GM21619 (cell line): ENCODE measurements around the gene TXNDC12.
A peak's percentile ranks its signal among the peaks of the same experiment; 100 is the strongest.
"Not testable (repeated sequence)": the region's sequence is repeated elsewhere in the genome, so short reads cannot be mapped to it uniquely, and the experiment has no call there.

Source experiments
- ATAC-seq: cut with Tn5 transposase; IDR thresholded peaks from one replicate; pipeline ENCODE4 v1.9.1; 2021; ENCODE audit not compliant: unreplicated experiment

The TXNDC12 gene

DNA sequence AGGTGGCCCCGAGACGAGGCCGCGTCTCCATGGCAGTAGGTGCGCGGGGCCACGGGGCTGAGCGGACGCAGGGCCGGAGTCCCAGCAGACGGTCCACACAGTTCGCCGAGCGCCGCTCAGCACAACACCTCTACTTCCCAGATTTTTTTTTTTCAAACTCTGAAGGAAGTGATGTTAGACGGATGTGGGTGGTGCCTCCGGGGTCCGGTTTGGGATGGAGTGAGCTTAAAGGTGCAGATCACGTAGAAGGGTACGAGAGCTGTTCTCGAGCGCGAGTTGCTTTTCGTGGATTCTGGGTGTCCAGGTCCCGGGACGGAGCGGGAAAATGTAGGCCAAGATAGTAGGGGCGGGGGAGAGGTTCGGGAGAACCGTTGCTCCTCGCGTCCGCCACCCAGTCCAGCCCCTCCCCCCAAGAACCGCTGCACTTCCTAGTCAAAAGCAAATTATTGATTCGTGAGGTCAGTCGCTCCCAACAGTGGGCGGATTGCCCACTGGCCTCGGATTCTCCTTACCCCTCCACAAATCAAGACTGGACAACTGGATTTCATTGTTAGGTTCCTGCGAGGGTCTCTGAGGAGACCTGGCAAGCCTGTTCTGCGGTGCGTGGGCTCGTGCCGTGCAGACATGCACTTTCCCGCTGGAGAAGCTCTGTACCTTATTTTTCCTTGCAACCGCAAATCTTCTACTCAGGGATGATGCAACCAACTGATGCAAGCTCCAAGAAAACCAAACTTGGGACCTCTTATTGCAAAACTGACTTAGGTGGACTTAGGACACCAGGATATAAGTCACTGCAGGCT is at the start of gene TXNDC12:
Gene TXNDC12 (minus strand): TSS at position 126 of the 800 bp plus-strand sequence. CDS start 95 bp downstream, at position 31.
- peak; percentile 39 for ATAC-seq

DNA sequence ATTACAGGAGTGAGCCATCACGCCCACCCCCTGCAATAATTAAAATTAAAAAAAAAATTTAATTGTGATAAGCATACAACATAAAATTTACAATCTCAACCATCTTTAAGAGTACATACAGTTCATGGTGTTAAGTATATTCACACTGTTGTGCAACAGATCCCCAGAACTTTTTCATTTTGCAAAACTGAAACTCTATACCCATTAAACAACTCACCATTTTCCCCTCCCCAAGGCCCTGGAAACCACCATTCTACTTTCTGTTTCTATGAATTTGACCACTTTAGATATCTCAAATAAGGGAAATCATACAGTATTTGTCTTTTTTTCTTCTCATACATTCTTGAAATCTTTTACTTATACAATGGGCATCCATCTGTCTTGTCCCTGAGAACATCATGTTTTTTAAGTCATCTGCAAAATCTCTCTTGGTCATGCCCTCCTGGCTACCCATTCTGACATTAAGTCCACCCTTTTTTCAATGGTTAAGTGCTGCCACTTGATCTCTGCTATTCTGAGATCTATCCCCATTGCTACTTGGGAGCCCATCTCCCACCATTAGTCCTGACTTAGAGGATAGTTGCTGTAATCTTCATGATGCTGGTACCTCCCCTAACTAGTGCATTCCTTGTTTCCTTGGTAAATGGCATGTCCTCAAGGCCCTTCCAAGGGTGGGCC is 47.5 kb upstream of the TXNDC12 start:
- ATAC-seq: peak; percentile 69

DNA sequence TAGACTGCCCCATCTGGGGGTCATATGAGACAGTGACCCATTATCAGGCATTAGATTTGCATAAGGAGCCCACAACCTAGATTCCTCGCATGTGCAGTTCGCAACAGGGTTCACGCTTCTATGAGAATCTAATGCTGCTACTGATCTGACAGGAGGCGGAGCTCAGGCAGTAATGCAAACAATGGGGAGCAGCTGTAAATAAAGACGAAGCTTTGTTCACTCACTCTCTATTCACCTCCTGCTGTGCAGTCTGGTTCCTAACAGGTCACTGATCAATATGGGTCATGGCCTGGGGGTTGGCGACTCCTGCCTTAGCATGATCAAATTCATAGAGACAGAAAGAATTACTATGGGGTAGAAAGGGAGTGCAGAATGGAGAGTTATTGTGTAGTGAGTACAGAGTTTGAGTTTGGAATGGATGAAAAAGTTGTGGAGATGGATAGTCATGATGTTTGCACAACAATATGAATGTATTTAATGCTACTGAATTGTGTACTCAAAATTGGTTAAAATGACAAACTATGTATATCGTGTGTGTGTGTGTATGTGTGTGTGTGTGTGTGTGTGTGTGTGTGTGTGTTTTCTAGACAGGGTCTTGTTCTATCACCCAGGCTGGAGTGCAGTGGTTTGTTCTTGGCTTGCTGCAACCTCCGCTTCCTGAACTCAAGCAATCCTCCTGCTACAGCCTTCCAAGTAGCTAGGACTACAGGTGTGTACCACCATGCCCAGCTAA is 43.3 kb upstream of the TXNDC12 start:
- no peak for ATAC-seq

DNA sequence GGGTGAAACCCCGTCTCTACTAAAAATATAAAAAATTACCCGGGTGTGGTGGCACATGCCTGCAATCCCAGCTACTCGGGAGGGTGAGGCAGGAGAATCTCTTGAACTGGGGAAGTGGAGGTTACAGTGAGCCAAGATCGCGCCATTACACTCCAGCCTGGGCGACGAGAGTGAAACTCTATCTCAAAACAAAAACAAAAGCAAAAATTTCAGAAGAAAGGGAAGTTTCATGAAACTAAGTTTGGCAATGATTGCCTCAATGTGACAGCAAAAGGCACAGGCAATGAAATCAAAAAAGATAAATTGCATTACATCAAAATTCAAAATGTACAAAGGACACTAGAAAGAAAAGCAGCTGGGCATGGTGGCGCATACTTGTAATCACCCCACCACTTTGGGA is 41.2 kb upstream of the TXNDC12 start:
- no peak for ATAC-seq

DNA sequence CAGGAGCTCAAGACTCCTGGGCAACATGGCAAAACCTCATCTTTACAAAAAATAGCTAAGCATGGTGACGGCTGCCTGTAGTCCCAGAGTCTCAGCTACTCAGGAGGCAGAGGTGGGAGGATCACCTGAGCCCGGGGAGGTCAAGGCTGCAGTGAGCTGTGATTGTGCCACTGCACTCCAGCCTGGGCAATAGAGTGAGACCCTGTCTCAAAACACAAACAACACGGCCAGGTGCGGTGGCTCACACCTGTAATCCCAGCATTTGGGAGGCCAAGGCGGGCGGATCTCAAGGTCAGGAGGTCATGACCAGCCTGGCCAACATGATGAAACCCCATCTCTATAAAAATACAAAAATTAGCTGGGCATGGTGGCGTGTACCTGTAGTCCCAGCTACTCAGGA is 39.3 kb upstream of the TXNDC12 start:
- not testable (repeated sequence) for ATAC-seq

DNA sequence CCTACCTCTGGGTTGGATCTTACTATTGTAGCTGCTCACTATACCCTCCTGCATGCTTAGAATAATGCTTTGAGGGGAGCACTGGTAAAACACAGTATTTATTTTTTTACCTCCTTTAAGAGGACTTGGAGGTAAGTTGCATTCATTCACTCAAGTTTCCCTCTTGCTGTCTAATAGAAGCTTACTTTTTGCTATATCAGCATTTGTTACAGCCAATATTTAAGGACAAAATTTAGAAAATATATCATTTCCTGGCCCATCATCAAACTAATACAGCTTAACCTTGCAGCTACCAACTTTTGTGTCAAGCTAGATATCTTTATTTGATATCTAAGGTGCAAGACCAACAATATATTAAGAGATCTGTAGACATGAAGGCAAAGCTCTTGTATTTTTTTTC is 32.9 kb upstream of the TXNDC12 start:
- not testable (repeated sequence) for ATAC-seq

DNA sequence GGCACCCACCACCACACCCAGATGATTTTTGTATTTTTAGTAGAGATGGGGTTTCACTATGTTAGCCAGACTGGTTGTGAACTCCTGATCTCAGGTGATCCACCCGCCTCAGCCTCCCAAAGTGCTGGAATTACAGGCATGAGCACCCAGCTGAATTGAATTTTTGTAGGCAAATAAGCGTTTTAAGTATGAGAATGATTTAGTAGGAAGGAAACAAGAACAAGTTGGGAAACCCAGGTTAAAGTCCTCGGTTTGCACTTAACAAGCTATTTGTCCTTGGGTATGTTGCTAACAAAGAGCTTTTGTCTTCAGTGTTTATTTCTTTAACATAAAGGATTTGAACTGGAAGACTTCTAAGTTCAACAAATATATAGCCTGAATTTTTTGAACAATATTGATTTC is 25.0 kb upstream of the TXNDC12 start:
- ATAC-seq: no peak

DNA sequence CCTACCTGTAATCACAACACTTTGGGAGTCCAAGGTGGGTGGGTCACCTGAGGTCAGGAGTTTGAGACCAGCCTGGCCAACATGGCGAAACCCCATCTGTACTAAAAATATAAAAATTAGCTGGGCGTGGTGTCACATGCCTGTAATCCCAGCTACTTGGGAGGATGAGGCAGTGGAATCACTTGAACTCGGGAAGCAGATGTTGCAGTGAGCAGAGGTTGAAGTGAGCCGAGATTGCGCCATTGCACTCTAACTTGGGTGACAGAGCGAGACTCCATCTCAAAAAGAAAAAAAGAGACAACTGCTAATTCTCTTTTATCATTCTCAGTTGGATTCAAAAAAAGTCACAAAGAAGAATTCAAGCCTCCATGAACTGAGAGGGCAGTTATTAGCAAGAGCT is 22.3 kb upstream of the TXNDC12 start:
- not testable (repeated sequence) for ATAC-seq

DNA sequence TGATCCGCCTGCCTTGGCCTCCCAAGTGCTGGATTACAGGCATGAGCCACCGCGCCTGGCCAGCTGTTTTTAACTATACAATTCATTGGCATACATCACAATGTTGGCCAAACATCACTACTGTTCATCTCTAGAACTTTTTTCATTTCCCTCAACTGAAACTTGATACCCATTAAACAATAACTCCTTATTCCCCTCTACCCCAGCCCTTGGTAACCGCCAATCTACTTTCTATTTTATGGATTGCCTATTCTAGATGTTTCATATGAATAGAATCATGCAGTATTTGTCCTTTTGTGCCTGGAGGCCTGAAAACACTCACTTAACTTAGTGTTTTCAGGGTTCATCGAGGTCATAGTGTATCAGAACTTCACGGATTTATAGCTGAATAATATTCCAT is 17.3 kb upstream of the TXNDC12 start:
- ATAC-seq: no peak

DNA sequence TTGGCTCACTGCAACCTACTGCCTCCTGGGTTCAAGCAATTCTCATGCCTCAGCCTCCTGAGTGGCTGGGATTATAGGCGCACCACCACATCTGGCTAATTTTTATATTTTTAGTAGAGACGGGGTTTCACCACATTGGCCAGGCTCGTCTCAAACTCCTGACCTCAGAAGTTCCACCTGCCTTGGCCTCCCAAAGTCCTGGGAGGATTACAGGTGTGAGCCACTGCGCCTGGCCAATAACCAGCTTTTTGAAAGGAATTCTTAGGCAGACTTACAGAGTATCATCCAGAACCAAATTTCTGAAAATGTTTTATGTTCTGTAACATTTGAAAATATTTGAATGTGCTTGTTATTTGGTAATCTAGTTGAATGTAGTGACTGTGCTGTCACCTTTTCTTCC is 15.7 kb upstream of the TXNDC12 start:
- ATAC-seq: no peak

DNA sequence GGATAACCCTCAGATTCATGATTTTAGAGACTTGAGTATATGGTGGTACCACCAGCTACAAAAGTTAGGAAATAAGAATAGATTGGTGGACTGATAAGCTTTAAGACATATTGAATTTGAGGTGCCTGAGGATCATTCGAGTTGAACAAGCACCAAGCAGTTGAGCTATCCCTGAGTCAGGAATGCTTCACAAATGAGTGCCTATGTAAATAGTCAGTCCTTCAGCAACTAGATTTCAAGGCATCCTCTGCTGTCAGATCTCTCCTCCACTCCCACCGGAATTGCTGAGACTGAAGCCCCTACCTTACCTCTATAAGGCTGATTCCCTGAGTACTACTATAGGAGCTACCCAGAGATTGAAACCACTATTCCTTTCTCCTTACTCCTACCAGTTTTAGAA is 8.2 kb upstream of the TXNDC12 start:
- no peak for ATAC-seq

DNA sequence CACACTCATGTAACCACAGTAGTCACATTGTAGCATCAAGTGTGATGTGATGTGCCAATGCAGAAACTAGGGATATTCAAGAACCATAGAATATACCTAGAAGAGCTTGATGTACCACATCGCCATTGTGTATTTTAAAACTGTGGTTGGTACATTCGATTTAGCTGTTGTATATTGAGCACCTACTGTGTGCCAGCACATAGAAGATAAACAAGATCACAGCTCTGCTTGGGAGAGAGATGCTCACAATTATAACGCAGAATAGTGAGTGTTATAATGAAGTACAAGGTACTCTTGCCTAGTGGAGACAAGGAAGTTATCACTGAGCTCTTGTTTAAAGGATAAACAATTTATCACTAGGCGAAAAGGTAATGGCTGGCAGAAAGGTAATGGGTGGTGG is 5.8 kb upstream of the TXNDC12 start:
- no peak for ATAC-seq

DNA sequence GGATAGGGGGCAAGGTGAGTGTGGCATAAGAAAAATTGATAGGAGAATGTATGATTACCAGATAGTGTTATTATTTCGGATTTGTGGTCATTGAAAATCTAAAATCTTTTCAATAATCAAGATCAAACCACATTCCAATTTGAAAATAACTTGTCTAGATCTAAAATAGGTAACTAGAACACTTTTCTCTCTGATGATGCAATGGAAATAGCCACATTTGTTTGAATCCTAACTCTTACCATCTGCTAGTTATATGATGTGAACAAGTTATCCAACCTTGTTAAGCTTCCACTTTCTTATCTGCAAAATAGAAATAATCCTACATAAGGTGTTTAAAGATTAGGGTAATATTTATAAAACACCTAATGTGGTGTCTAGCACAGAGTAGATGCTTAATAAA is 4.9 kb upstream of the TXNDC12 start:
- ATAC-seq: no peak

DNA sequence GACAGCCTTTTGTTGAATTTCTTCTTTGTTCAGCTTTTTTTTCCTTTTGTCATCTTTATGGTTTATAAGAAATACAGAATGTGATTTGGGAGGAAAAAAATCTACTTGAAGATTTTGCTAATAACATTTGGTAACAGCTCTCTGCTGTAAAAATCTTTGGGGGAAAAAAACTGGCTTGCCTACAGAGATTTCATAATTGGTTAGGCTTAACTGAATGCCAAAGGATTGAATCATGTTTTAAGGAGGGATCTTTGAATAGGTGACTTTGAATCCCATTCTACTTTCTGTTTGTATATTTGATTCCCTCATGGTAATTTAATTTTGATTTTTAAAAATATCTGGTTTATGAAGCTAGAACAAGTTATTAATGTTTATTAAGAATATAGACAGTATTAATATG is 4.3 kb upstream of the TXNDC12 start:
- no peak for ATAC-seq

DNA sequence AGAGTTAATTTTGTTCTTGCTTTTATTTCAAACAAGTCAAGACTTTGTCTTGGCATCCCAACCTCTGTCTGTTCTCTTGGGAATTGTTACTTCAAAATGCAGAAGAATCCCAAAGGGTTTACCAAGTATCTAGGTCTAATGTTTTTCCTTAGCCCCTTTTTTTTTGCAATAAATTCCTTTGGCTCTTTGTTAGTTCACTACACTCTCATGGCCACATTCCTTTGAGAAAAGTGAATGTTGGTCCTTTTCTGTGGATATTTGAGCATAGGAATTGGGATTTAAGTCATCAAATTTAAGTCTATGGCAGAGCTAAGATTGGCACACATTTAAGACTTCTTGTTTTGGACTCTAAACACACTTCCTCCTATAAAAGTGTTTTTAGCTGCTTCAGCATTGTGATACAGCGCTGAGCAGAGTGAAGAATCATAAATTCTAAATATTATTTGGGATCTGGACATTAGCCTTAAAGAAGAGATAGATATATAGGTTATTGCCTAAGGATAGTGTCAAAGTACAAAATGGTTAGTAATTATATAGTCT is 3.0 kb upstream of the TXNDC12 start:
- no peak for ATAC-seq

DNA sequence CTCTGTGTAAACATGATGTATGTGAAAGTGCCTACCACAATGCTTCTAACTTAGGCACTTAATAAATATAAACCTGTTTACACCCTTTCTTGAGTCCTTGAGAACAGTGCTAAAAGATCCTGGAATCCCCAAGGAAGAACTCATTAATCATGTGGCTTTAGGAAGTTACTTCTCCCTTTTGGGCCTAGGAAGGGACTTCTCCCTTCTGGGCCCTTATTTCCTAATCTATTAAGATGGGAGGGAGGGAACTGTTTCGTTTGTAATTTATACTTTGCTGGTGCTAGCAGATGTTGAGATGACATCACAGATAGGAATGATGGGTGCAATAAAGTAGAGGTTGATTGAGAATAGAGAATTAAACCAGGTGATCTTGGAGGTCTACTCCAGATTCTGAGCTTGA is 2.3 kb upstream of the TXNDC12 start:
- no peak for ATAC-seq

DNA sequence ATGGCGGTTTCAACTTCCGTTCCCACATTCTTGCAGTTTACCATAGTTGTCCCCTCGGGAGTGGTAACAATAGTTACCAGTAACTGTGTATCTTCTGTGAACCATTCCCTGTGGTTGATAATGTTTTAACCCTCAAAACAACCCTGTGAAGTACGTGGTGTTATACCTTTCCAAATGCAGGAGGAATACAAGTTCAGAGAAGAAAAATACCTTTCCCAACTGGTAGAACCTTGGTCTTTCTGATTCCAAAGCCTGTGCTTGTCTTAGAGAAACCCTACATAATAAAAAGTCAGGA is 1.9 kb upstream of the TXNDC12 start:
- ATAC-seq: peak; percentile 39

DNA sequence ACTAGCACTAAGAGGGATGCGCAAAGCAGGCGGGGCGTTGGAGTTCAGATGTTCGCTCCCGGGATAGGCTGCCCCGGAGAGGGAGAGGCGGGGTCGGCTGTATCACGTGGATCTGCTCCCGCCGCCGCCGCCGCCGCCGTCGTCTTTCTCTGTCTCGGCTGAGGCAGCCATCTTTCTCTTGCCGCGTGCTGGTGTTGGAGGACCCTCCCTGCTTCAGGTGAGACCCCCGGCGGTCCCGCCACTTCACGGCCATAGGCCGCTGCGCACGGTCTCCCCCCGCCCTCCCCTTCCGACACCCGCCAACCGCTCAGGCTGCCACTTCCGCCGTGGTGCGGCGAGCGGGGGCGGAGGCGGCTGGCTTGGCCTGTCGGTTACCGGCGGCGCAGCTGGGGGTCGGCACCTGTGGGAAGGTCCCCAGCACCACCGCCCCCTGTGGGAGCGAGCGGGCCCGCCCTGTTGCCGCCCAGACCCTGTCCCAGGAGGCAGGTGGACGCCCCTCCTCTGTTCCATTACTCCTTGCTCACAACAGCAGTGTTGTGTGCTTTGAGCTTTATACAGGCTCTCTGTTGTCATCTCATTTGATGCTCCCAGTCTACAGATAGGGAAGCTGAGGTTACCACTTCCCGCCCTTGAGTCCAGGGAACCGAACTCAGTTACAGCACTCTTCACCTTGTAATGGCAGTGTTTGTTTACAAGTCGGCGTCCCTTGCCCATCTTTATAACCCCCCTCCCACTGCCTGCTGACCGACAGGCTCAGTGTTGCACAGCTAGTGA is 1.4 kb upstream of the TXNDC12 start, which contains the start of gene BTF3L4:
Gene BTF3L4 (plus strand): TSS at position 133 of the 774 bp plus-strand sequence. CDS start 3,553 bp downstream, outside the sequence.
- peak; percentile 73 for ATAC-seq

DNA sequence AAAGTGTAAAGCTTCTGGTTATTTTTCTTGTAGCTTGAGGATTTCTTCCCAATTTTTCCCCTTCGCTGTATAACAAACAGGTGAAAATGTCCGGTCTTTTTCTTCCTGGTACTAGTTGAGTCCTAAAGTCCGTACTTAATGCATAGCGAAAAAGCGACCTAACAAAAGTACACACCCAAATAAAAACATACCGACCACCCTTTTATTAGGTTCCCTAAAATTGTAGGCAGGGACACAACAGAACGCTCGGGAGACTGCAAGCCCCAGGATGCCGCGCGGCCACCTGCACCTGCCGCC is 823 bp upstream of the TXNDC12 start:
- ATAC-seq: no peak

DNA sequence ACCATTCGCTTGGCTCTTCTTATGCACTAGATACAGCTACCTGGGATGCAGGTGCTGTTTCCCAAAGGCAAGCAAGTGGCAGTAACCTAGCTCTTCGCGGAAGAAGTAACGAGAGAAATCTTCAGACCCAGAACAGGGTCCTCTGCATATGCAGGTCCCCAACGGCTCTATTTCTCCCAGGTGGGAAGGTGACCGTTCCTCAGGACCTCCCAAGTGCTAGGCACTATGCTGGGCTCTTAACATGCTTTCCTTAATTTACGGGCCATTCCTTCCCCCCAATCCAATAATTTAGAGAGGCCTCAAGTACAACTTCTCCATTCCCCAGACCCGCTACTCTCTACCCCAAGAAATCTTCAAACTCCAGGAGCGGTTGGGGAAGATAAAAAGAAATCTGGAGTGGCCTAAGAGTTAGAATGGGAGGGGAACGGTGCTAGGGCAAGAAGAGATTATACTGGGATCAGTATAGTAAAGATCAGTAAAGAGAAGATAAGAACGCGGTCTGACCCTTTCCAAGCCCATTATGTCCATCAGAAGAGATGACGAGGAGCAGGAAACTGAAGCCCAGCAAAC is 410 bp downstream of the TXNDC12 start:
- ATAC-seq: no peak

DNA sequence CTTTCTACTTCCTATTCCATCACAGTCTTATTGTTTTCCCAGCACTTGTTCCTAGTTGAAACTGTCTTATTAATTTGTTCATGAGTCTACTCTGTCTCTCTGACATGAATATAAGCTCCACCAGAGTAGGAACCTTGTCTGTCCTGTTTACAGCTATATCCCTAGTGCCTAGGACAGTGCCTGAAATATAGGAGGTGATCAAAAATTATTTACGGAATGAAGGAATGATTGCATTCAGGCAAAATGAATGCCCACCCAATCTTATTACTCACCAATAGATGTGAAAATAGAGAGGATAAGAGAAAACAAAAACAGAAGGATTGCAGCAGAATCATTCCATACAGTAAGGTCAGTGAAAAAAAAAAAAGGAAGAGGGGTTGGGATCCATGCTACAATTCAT is 1.1 kb downstream of the TXNDC12 start:
- no peak for ATAC-seq
